Left ventricle myocardium inferior (tissue), 1 donor: ENCODE results near the gene FBXW8. TPM values are rescaled to one million over a fixed set of nuclear protein-coding genes. Genes with fewer than 3 reads are reported as not detected.

Source experiments
- DNase-seq: peaks from one replicate; pipeline ENCODE4 v3.0.0-alpha.2; 2020
- H3K27ac ChIP-seq: fragments of 200-600 bp; replicated peaks from 2 replicates; pipeline ENCODE4 v1.8.0; 2021
- H3K27me3 ChIP-seq: fragments of 200-600 bp; 2 replicates; pipeline ENCODE4 v1.8.0; 2021; ENCODE audit warnings: low read depth
- H3K36me3 ChIP-seq: fragments of 200-600 bp; 2 replicates; pipeline ENCODE4 v1.8.0; 2021
- H3K4me1 ChIP-seq: fragments of 200-600 bp; 2 replicates; pipeline ENCODE4 v1.8.0; 2021
- H3K4me3 ChIP-seq: fragments of 200-600 bp; 2 replicates; pipeline ENCODE4 v1.8.0; 2021; ENCODE audit warnings: mild to moderate bottlenecking, moderate library complexity
- H3K9me3 ChIP-seq: fragments of 200-600 bp; replicated peaks from 2 replicates; pipeline ENCODE4 v1.8.0; 2021
- CTCF ChIP-seq: fragments of 200-600 bp; IDR thresholded peaks from 2 replicates; pipeline ENCODE4 v1.8.0; 2021; ENCODE audit warnings: antibody characterized with exemption, mild to moderate bottlenecking, borderline replicate concordance
- intact Hi-C: fragments of 100-400 bp; cut with micrococcal nuclease; formaldehyde crosslinking; loops from one replicate; pipeline ENCODE4 v1.11.0; 2022
- total RNA-seq: library from RNA; stranded (reverse); fragmentation: NEBNext Ultra II Directional; extraction: Animal tissue kit (Norgen Biotek cat#: 25700); gene quantifications from one replicate; pipeline ENCODE4 v1.2.1, GENCODE V29; 2021
- donor health status: DM: no; HTN: yes; CAD: no; lungs with severe emphysema.

The FBXW8 gene
- total RNA-seq, 1 donor from 2014 or later, result 8.5 TPM

DNA sequence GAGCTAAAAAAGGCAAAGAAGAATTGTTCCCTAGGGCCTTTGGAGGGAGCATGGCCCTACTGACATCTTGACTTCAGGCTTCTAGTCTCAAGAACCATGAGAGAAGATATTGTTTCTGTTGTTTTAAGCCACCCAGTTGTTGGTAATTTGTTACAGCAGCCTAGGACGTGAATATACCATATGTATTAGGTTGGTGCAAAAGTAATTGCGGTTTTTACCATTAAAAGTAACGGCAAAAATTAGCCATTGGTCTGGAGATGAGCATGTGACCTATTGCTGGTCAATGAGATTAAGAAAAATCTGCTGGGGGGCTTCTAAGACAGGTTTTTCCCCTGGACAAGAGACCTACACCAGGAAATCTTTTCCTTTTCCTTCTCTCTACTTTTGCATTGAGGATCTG is 19.7 kb upstream of the FBXW8 start:
- Histone ChIP-seq H3K4me1 (no peaks in the 10 kb centered on the region), H3K27ac (no peak overlapping the region), H3K9me3 (peaks cover 7% of the 10 kb centered on the region), H3K36me3 (no peaks in the 10 kb centered on the region), H3K4me3 (no peak overlapping the region), H3K27me3 (peaks cover 19% of the 10 kb centered on the region)
- TF ChIP-seq CTCF, result no peak
- intact Hi-C loops, result no loop called here
- no peak for DNase-seq

GRCh38 chr12:116892349-116893140 is 18.2 kb upstream of the FBXW8 start:
- H3K36me3 ChIP-seq, result no peaks in the 10 kb centered on the region
- no peak overlapping the region for H3K4me3 ChIP-seq
- no peak for TF ChIP-seq CTCF
- no peak for DNase-seq
- peaks cover 26% of the 10 kb centered on the region for H3K27me3 ChIP-seq
- no peaks in the 10 kb centered on the region for H3K4me1 ChIP-seq
- intact Hi-C loops, result no loop called here
- H3K27ac ChIP-seq, result no peak overlapping the region
- peaks cover 7% of the 10 kb centered on the region for H3K9me3 ChIP-seq

GRCh38 chr12:116894913-116895312 is 15.8 kb upstream of the FBXW8 start:
- peaks cover 39% of the 10 kb centered on the region for H3K27me3 ChIP-seq
- H3K9me3 ChIP-seq, result peaks cover 7% of the 10 kb centered on the region
- no peak for DNase-seq
- no peak for TF ChIP-seq CTCF
- no peak overlapping the region for H3K4me3 ChIP-seq
- no peaks in the 10 kb centered on the region for H3K36me3 ChIP-seq
- intact Hi-C loops, result no loop called here
- H3K4me1 ChIP-seq, result no peaks in the 10 kb centered on the region
- H3K27ac ChIP-seq, result no peak overlapping the region

- Histone ChIP-seq H3K27me3 (peaks cover 55% of the 10 kb centered on the region), H3K4me1 (no peaks in the 10 kb centered on the region), H3K27ac (no peak overlapping the region), H3K9me3 (no peaks in the 10 kb centered on the region), H3K36me3 (no peaks in the 10 kb centered on the region), H3K4me3 (no peak overlapping the region)
- no peak for DNase-seq
- intact Hi-C loops, result no loop called here
- no peak for TF ChIP-seq CTCF
Observed at GRCh38 chr12:116896411-116896924, 14.3 kb upstream of the FBXW8 start.

- no peaks in the 10 kb centered on the region for H3K4me1 ChIP-seq
- TF ChIP-seq CTCF, result no peak
- no peak overlapping the region for H3K4me3 ChIP-seq
- H3K9me3 ChIP-seq, result no peaks in the 10 kb centered on the region
- DNase-seq, result no peak
- no peaks in the 10 kb centered on the region for H3K36me3 ChIP-seq
- peaks cover 63% of the 10 kb centered on the region for H3K27me3 ChIP-seq
- no peak overlapping the region for H3K27ac ChIP-seq
- intact Hi-C loops, result no loop called here
Observed at GRCh38 chr12:116897476-116897875, 13.3 kb upstream of the FBXW8 start.
